OCI-LY1 (cell line): ENCODE measurements around the gene FOXD1.
"Not testable (repeated sequence)": the region's sequence is repeated elsewhere in the genome, so short reads cannot be mapped to it uniquely, and the experiment has no call there.

Experiments used
- CTCF ChIP-seq: fragments of 200-600 bp; sonication (generic), shearing (Covaris generic); IDR thresholded peaks from 2 replicates; pipeline ENCODE4 v1.5.1; 2017; ENCODE audit warnings: mild to moderate bottlenecking, antibody characterized with exemption, low read length, moderate library complexity, mixed read lengths
- EZH2 ChIP-seq: fragments of 200-600 bp; sonication (generic), shearing (Covaris generic); IDR thresholded peaks from 2 replicates; pipeline ENCODE4 v1.8.0; 2017; ENCODE audit warnings: borderline replicate concordance, mixed run types, mild to moderate bottlenecking, antibody characterized with exemption, low read length, moderate library complexity, mixed read lengths

- TF ChIP-seq CTCF, EZH2: not testable (repeated sequence)
Observed at GRCh38 chr5:73409927-73410326, 38.6 kb downstream of the FOXD1 start.
